GM18520 (cell line): ENCODE results near the gene PODXL2.
"Not testable (repeated sequence)": the region's sequence is repeated elsewhere in the genome, so short reads cannot be mapped to it uniquely, and the experiment has no call there.

Experiments used
- ATAC-seq: cut with Tn5 transposase; IDR thresholded peaks from one replicate; pipeline ENCODE4 v1.9.1; 2021; ENCODE audit not compliant: unreplicated experiment

Gene PODXL2

GRCh38 chr3:127688416-127689265 is 59.7 kb downstream of the PODXL2 start:
- no peak for ATAC-seq

GRCh38 chr3:127689266-127689860 is 60.4 kb downstream of the PODXL2 start:
- ATAC-seq: no peak

GRCh38 chr3:127690106-127690505 is 61.1 kb downstream of the PODXL2 start:
- no peak for ATAC-seq

- ATAC-seq: no peak
Observed at GRCh38 chr3:127690823-127691452, 62.0 kb downstream of the PODXL2 start.

DNA sequence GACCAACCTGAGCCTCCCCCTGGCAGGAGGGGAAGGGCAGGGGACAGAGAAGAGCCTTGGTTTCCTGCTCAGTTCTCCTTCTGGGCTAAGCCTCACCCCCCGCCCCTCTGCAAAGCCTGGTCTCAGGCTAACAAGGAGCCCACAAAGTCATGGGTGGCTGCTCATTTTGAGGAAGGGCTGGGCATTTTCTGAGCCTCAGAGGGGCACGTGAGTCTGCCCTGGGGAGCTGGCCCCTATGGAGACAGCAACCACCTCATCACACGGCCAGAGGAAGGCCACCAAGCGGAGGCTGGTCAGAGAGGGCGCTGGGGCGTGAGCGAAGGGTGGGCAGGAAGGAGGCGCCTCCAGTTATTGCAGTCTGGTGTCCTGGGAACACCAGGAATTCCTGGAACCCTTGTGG is 62.5 kb downstream of the PODXL2 start:
- ATAC-seq: no peak

DNA sequence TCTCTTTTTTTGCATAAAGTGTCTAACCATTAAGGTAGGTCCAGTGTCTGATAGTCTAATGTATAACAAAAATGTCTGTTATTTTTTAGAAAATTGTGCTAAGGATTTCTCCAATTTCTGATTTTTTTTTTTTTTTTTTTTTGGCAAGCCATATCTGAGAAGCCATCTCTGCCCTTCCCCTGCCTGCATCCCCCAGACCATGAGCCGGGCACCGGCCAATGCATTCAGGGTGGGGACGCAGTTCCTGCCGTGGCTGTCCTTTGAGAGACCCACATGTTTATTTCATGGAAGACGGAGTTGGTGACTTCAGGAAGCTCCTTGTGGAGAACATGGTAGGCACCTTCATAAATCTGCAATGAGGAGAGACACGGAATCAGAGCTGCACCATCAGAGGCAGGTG is 63.0 kb downstream of the PODXL2 start:
- no peak for ATAC-seq

DNA sequence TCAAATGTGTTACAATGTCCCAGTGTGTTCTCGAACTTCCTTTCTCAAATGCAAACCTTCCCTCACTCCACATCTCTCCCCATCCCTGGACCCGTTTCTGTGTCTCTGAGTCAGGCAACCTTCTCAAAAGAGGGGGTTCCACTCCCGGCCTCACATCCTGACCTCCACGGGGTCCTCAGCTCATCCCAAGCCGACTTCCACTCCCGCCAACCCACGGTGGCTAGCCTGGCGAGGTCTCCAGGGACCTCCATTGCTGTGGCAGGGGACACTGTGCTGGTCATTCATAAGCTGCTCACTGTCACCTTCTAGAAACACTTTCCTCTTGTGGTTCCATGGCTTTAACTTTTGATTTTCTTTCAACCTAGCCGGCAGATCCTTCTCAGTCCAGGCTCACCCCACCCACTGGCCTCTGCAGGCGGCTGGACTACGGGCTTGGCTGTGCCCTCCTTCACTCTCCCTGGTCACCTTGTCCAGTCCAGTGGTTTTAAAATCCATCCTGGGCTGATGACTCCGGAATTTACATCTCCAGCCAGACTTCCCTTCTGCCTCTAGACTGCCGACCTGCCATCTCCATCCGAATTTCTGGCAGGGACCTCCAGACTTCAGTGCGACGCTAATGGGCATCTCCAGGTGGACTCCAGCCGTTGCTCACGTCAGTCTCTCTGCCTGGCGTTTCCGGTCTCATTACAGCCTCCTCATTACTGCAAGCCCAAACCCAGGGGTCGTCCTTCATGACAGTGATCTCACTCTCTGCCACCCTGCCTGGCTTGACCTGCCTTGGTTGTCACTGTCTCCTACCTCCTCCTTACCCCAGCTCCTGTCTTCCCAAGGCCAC is 63.7 kb downstream of the PODXL2 start:
- no peak for ATAC-seq

DNA sequence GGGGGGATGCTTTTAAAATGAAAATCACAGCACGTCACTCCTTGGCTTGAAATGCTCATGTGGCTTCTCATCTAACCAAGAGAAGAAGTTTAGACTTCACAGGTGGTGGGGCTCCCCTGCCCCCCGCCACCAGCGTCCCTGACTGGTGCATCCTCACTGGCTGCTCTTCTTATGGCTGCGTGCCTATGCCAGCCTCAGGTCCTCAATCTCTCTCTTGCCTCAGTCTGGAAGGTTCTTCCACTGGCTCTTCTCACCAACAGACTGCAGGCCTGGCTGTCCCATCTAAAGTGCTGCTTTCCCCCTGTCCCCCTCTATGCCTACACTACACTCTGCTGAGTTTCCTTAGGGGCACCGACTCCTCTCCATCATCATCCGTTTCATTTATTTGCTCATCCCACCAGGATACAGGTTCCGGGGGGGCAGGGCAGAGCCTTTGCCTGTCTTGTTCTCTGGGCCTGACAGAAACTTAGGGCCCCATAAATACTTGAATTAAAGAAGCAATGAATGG is 64.4 kb downstream of the PODXL2 start:
- ATAC-seq: no peak

GRCh38 chr3:127694467-127695215 is 65.7 kb downstream of the PODXL2 start:
- no peak for ATAC-seq

DNA sequence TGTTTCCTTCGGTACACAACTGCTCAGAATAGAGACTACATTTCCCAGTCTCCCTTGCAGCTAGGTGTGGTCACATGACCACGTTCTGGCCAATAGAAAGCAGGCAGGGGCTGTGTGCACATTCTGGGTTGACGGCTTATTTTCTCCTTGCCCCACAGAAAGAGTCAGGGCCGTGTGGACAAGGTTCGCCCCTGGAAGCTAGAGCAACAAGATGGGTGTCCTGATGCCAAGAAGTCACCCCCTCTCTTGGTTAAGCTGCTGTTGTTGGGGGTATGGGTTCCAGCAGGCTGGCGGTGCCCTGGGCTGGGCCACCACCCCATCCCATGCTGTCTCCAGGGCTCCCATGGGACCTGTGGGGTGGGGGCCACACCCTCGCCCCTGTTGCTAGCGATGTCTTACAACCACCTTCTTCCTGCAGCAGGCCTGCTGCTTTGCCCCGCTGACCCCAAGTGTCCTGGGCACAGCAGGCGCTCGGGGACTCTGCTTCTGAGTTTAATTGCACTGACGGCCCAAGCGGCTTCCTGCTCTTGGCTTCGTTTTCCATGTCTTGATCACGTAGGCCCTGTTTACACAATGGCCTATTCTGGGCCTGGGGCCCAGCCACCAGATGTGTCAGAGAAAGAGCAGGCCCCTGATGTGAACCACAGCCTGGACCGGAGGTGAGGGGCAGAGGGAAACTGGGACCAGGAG is 68.7 kb downstream of the PODXL2 start:
- ATAC-seq: no peak

GRCh38 chr3:127698286-127698685 is 69.3 kb downstream of the PODXL2 start:
- ATAC-seq: no peak

GRCh38 chr3:127698691-127699415 is 69.9 kb downstream of the PODXL2 start:
- ATAC-seq: no peak

DNA sequence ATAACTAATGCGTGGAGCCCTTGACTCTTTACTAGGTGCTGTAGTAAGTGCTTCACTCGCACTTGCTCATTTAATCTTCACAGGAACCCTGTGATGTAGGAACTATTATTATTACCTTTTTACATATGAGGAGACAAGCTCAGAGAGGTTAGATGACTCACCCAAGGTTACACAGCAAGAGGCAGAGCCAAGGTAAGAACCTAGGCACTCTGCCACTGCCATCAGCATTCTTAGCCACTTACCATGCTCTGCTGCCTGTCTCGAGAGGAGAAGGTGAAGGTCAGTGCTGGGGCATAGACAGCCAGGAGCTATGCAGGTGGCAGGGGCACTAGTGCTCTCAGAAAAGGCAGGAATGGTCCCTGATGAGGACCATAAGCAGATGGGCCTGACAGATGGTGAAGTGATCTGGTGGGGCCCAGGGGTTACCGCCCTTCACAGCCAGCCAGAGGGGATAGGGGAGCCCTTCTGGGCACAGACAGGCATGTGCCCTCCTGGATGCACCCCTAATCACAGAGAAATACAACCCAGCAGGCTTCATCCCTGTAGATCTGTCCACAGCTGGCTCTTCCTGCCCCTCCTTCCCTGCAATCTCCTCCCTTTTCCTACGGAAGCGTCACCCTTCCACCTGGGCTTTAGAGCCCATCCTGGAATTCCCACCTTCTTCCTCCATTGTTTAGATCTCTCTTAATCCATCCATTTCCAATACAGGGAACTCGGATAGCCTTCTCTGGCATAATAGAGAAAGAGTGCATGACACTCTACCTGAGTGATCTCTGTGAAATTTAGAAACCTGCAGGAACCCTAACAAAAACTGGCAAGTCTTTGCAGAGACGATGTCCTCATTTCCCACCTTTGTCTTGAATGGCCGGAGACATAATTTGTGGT is 70.7 kb downstream of the PODXL2 start:
- no peak for ATAC-seq

DNA sequence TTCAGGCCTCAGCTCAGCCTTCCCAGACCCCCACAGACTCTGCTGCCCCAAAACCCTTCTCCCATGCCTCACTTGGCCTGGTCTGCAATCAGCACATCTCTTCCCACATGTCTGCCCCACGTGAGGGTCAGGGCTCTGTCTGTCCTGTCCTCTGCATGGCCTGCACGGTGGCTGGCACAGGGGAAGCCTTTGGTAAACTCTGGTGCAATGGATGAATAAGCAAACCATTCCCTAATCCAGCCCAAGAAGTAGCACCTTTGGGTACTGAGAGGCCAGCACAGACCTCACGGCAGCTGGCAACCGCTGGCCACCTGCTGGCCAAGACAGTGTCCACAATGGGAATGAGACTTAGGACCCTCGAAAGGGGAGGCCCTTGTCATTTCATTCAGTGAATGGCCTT is 71.4 kb downstream of the PODXL2 start:
- no peak for ATAC-seq

- ATAC-seq: no peak
Observed at GRCh38 chr3:127701280-127701911, 72.4 kb downstream of the PODXL2 start.

- no peak for ATAC-seq
Observed at GRCh38 chr3:127702151-127702578, 73.2 kb downstream of the PODXL2 start.

GRCh38 chr3:127704840-127705239 is 75.9 kb downstream of the PODXL2 start:
- ATAC-seq: not testable (repeated sequence)

DNA sequence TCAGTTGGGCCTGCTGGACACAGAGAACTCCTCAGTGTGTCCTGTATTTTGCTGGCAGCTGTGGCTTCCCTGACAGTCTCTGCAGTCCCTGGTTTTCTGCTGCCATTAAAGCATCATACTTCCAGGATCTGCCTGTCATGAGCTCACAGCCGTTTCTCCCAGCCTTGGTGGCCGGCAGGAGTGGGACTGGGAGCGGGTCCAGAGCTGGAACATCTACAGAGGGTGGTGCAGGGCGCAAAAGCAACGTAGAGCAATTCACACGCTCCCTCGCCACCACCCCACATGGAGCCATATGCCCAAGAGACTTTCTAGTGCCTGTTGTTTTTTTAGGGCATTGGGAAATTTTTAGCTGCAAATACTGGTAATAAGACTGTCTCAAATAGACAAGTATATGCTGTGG is 77.3 kb downstream of the PODXL2 start:
- ATAC-seq: no peak
